ENCODE data around the gene MT1M. TPM values are rescaled to one million over a fixed set of nuclear protein-coding genes. Genes with fewer than 3 reads are reported as not detected.

Gene MT1M
- total and polyA plus RNA-seq, 2 of the 4 experiments (the other 2 are of a cell fraction): 0.10 TPM; not detected in 1

- Histone ChIP-seq H3K4me2 (ENCODE audit: low read depth, low read length) (no peak overlapping the region), H4K20me1 (ENCODE audit: insufficient read depth, low read length) (peaks cover 4% of the 10 kb centered on the region; the same call in 1 of the 2 replicates), H3K27me3 (ENCODE audit: control insufficient read depth, insufficient read depth, low read length) (peaks cover 40% of the 10 kb centered on the region), H3K4ac (ENCODE audit: low read depth, low read length) (no peak overlapping the region), H4K8ac (ENCODE audit: low read depth in 2 of 2, low read length in 2 of 2) (no peak overlapping the region), H3K9me3 (ENCODE audit: control insufficient read depth, insufficient read depth, low read length) (no peaks in the 10 kb centered on the region), H2BK20ac (ENCODE audit: low read depth, low read length) (no peak overlapping the region), H3K9me1 (ENCODE audit: insufficient read depth, low read length) (peaks cover 5% of the 10 kb centered on the region), H2BK15ac (ENCODE audit: low read depth, low read length) (no peak overlapping the region), H3K9ac (ENCODE audit: low read depth, low read length) (no peak overlapping the region), H3K18ac (ENCODE audit: low read depth, low read length) (no peak overlapping the region), H2AK5ac (ENCODE audit: low read depth, low read length) (no peak overlapping the region), H3K23ac (ENCODE audit: low read depth, low read length) (no peak overlapping the region), H3K14ac (replicated peaks; ENCODE audit: low read depth, low read length) (no peak overlapping the region), H3K4me1 (ENCODE audit: control insufficient read depth, insufficient read depth, low read length) (peaks cover 13% of the 10 kb centered on the region), H3K4me3 (ENCODE audit: insufficient read depth, low read depth, low read length) (no peak overlapping the region), H3K36me3 (ENCODE audit: control insufficient read depth, insufficient read depth, low read length) (no peaks in the 10 kb centered on the region), H4K5ac (ENCODE audit: low read depth, low read length) (no peak overlapping the region), H2AFZ (replicated peaks; ENCODE audit: low read length, poor library complexity) (no peak overlapping the region), H4K91ac (ENCODE audit: insufficient read depth, low read depth, low read length) (no peak overlapping the region), H2BK120ac (ENCODE audit: low read depth, low read length) (no peak overlapping the region), H3K79me1 (ENCODE audit: low read depth in 1 of 2, low read length in 2 of 2) (no peaks in the 10 kb centered on the region), H3K27ac (ENCODE audit: insufficient read depth, low read length) (no peak overlapping the region), H2AK9ac (replicated peaks; ENCODE audit: low read depth, low read length, poor library complexity) (no peak overlapping the region), H2BK5ac (ENCODE audit: low read depth, low read length, poor library complexity, severe bottlenecking) (no peak overlapping the region), H3K56ac (ENCODE audit: extremely low read depth, insufficient read depth, low read length) (no peak overlapping the region)
- DNase-seq: peak; percentile 20
- no peak for ATAC-seq (ENCODE audit: low read depth)
- intact Hi-C loops (cut with micrococcal nuclease): no loop called here
- 20% methylated on average over 1 of the region's 12 CpGs; no CpG with 5 or more reads in 1 of the 2 experiments for whole genome bisulfite sequencing, 2 experiments (ENCODE audit: extremely low coverage in 2 of 2, insufficient read length in 1 of 2)
- TF ChIP-seq SMC3 (IDR thresholded peaks at IDR 0.05; ENCODE audit: low read depth, low read length): peak; percentile 31; the same call in 1 of the 2 replicates
- TF ChIP-seq MAZ (IDR thresholded peaks at IDR 0.05; ENCODE audit: borderline replicate concordance, low read depth, low read length): no peak
- TF ChIP-seq RFX5 (IDR thresholded peaks at IDR 0.05; ENCODE audit: low read depth, low read length): no peak
- TF ChIP-seq, protein P1, sequence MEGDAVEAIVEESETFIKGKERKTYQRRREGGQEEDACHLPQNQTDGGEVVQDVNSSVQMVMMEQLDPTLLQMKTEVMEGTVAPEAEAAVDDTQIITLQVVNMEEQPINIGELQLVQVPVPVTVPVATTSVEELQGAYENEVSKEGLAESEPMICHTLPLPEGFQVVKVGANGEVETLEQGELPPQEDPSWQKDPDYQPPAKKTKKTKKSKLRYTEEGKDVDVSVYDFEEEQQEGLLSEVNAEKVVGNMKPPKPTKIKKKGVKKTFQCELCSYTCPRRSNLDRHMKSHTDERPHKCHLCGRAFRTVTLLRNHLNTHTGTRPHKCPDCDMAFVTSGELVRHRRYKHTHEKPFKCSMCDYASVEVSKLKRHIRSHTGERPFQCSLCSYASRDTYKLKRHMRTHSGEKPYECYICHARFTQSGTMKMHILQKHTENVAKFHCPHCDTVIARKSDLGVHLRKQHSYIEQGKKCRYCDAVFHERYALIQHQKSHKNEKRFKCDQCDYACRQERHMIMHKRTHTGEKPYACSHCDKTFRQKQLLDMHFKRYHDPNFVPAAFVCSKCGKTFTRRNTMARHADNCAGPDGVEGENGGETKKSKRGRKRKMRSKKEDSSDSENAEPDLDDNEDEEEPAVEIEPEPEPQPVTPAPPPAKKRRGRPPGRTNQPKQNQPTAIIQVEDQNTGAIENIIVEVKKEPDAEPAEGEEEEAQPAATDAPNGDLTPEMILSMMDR (conservative IDR thresholded peaks at IDR 0.05; ENCODE audit: low read depth, low read length): peak; percentile 45
- TF ChIP-seq CEBPB (IDR thresholded peaks at IDR 0.05; ENCODE audit: low read depth, low read length): no peak
- TF ChIP-seq FOS (IDR thresholded peaks at IDR 0.05; ENCODE audit: low read depth, low read length): no peak
- peak; percentile 46 for TF ChIP-seq RAD21 (IDR thresholded peaks at IDR 0.05; ENCODE audit: low read length)
- no peak for TF ChIP-seq BHLHE40 (IDR thresholded peaks at IDR 0.05; ENCODE audit: low read depth, low read length)
- TF ChIP-seq ELK1 (IDR thresholded peaks at IDR 0.05; ENCODE audit: borderline replicate concordance, low read depth, low read length): no peak
- in situ Hi-C loops (cut with MboI; ENCODE audit: low sequenced_read_pairs): no loop called here
- POLR2A ChIA-PET (ENCODE audit: unreplicated experiment): no interaction called here
- dilution Hi-C loops (cut with HindIII; ENCODE audit: low sequenced_read_pairs, unreplicated experiment): no loop called here
- CTCF ChIA-PET: interaction anchor here (0.7 to 2.7 kb wide), 5 partner anchors 9 to 56 kb away, joined by 3 to 10 read pairs (median 5); partner anchors contain the start of gene MT1X
- no TSS peak for BruUV-seq (replicated peaks)
Measured at GRCh38 chr16:56673921-56674320, 41.5 kb downstream of the MT1M start.
